C4-2B (cell line): ENCODE data around the gene GALNS.

Source experiments
- CTCF ChIP-seq: fragments of 450-650 bp; conservative IDR thresholded peaks from 2 replicates; pipeline ENCODE4 v1.5.1; 2017; ENCODE audit warnings: mild to moderate bottlenecking
- ZFX ChIP-seq: fragments of 450-650 bp; IDR thresholded peaks from 2 replicates; pipeline ENCODE4 v1.6.1; 2017

- TF ChIP-seq CTCF (no peak), ZFX (no peak)
Observed at GRCh38 chr16:88883946-88884345, 27.2 kb upstream of the GALNS start.
